Astrocyte (in vitro differentiated cells and primary cell): Measurements from ENCODE around the gene ITSN1.

Experiments
- CTCF ChIP-seq: IDR thresholded peaks from 2 replicates; pipeline ENCODE4 v1.5.1; 2011; ENCODE audit warnings: low read depth, mild to moderate bottlenecking, inconsistent platforms, low read length, moderate library complexity; ENCODE audit not compliant: insufficient read depth
- EZH2 ChIP-seq: IDR thresholded peaks from 2 replicates; pipeline ENCODE4 v1.6.1; 2012; ENCODE audit warnings: mild to moderate bottlenecking, low read length, inconsistent platforms; ENCODE audit not compliant: insufficient read depth

- no peak for TF ChIP-seq CTCF
- TF ChIP-seq EZH2, result no peak
Measured at GRCh38 chr21:33828083-33828482, 185.8 kb downstream of the ITSN1 start.
